HL-60 (cell line): Measurements from ENCODE around the gene MYBPC2.

Source experiments
- CTCF ChIP-seq: IDR thresholded peaks from one replicate; pipeline ENCODE4 v1.5.1; 2011; ENCODE audit warnings: low read length, control low read depth, inconsistent platforms; ENCODE audit not compliant: insufficient read depth
- GABPA ChIP-seq: IDR thresholded peaks from 2 replicates; pipeline ENCODE4 v1.6.1; 2012; ENCODE audit warnings: low read depth
- POLR2AphosphoS5 ChIP-seq: IDR thresholded peaks from 2 replicates; pipeline ENCODE4 v1.6.1; 2012; ENCODE audit warnings: low read depth
- REST ChIP-seq: IDR thresholded peaks from 2 replicates; pipeline ENCODE4 v1.6.1; 2012; ENCODE audit warnings: low read depth; ENCODE audit not compliant: insufficient replicate concordance
- SPI1 ChIP-seq: IDR thresholded peaks from 2 replicates; pipeline ENCODE4 v1.6.1; 2012; ENCODE audit warnings: low read depth, mild to moderate bottlenecking, borderline replicate concordance

- TF ChIP-seq CTCF (no peak), GABPA (no peak), POLR2AphosphoS5 (no peak), REST (no peak), SPI1 (peak; percentile 92)
These were observed 17.0 kb upstream of the MYBPC2 start for GRCh38 chr19:50415661-50416033.
